GM21423 (cell line): Measurements from ENCODE around the gene PRR11.
A peak's percentile ranks its signal among the peaks of the same experiment; 100 is the strongest.
"Not testable (repeated sequence)": the region's sequence is repeated elsewhere in the genome, so short reads cannot be mapped to it uniquely, and the experiment has no call there.

ENCODE experiments used
- ATAC-seq: cut with Tn5 transposase; IDR thresholded peaks from one replicate; pipeline ENCODE4 v1.9.1; 2021; ENCODE audit warnings: mild to moderate bottlenecking, moderate library complexity; ENCODE audit not compliant: unreplicated experiment

PRR11 gene

DNA sequence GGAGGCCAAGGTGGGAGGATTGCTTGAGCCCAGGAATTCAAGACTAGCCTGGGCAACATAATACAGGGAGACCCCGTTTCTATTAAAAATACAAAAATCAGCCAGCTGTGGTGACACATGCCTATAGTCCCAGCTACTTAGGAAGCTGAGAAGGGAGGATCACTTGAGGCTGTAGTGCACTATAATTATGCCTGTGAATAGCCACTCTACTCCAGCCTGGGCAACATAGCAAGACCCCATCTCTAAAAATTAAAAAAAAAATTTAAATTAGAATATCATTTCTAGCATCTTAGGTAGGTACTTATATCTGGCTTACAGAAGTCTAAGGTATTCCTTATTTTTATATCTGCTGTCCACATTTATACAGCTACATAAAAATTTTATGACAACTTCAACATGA, 46.8 kb downstream of the PRR11 start:
- no peak for ATAC-seq

DNA sequence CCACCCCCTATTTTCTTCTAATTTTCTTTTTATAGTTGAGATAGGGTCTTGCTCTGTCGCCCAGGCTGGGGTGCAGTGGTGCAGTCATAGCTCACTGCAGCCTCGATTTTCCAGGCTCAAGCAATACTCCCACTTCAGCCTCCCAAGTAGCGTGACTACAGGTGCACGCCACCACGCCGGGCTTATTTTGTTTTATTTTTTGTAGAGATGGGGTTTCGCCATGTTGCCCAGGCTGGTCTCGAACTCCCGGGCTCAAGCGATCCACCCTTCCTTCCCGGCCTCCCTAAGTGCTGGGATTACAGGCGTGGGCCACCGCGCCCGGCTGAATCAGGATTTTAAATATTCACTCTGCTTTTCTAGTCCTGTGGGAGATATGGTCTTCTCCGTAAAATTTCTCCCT, 63.8 kb downstream of the PRR11 start:
- no peak for ATAC-seq

DNA sequence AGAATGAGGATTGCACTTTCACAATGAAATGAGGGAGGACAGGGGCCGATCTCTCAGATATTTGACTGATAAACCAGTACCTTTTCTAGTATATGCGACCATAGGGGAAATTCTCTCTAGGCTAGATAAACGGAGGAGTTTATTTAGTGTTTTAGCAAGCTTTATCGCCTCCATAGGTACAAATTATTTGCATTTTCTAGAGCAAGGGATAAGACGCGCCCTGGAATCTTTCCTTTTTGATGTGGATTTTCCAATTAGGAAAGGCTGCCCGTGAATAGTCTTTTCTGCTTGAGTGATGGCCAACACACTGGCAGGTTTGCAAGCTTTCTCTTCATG, 64.4 kb downstream of the PRR11 start:
- no peak for ATAC-seq

DNA sequence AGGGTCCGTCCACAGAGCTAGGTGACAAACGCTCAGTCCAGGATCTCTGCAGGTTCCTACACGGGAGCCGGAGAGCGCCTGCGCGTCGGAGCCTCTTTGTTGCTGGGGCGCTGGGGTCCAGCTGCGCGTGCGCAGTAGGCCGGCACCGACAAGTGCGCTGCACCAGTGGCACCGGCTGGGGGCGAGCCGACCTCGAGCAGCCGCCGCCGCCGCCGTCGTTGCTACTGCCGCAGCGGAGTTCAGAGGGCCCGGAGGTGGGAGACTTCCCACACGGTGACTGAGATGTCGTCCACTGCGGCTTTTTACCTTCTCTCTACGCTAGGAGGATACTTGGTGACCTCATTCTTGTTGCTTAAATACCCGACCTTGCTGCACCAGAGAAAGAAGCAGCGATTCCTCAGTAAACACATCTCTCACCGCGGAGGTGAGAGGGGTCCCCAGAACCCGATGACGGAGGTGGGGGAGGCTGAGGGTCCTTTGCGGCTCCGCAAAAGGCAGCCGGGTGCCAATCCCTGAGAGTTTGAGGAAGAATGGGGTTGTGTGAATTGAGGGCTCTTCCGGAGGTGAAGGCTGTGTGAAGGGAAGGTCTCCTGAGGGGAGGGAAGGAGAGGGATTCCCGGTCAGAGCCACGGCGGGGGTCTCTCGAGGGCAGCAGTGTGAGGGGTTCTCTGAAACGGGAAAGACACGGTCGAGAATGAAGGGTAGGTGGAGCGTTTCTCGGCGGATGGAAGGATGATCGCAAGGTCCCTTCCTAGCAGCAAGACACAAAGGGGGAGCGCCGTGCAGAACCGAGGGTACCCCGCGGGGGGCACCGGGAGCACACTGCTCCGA, 65.0 kb downstream of the PRR11 start, which contains the start of gene GDPD1:
TSS of gene GDPD1 (plus strand) at position 184 of the 831 bp plus-strand sequence. CDS start at position 283, 99 bp downstream.
- peak; percentile 94 for ATAC-seq

DNA sequence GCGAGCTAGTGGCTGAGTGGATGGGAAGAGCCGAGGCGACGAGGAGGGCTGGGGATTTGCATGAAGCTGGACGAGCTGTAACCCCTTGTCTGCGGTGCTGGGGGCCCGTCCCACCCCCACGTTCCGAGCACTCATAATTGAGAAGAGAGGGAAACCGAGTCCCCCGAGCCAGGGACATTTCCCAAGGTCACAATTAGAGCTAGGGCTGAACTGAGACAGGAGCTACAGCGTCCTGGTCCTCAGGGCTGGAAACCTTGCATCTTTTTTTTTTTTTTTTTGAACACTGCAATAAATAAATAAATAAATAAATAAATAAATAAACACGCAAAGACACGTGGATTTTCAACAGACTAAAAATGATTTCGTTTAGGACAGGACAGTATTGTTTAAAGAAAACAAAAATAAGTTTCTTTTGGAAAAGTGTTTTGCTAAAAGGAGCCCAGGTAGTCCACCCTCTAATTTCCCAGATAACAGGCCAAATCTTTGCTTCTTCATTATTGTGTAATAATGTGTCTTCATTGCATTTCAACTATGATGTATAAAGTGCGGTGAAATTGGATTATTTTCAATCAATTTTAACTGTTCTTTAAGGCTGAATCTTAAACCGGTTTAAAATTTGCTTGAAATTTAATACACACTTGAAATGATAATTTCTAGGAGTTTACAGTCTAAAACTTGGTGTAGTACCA, 65.8 kb downstream of the PRR11 start:
- ATAC-seq, result peak; percentile 7

DNA sequence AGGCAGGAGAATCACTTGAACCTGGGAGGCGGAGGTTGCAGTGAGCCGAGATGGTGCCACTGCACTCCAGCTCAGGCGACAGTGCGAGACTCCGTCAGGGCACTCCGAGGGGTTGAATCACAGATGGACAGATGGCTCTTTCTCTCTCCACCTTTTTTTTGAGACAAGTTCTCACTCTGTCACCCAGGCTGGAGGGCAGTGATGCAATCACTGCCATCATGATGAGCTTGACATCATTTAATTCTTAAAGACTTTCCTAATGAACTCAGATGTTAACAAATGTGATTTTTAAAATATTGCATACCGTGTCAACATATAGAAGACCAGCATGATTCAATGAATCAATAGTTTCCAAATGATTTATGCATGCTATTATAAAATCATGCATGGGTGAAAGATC, 68.3 kb downstream of the PRR11 start:
- ATAC-seq, result no peak

DNA sequence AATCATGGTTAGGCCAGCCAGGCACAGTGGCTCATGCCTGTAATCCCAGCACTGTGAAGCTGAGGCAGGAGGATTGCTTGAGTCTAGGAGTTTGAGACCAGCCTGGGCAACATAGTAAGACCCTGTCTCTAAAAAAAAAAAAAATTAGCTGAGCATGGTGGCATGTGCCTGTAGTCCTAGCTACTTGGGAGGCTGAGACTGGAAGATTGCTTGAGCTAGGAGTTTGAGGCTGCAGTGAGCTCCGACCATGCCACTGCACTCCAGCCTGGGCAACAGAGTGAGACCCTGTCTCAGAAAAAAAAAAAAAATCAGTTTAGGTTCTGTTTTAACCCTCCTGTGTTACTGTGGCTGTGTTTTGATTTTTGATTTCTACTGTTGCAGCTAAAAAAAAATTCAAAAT, 73.0 kb downstream of the PRR11 start:
- ATAC-seq, result not testable (repeated sequence)

DNA sequence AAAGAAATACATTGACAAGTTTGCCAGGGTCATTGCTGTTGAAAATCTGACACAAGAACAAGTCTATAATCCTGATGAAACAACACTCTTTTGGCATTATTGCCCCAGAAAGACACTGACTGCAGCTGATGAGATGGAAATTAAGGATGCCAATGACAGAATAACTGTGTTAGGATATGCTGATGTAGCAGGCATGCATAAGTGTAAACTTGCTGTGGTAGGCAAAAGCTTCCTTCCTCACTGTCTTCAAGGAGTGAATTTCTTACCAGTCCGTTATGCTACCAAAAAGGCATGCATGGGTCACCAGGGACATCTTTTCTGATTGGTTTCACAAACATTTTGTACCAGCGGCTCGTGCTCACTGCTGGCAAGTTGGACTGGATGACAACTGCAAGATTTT, 75.2 kb downstream of the PRR11 start:
- ATAC-seq, result no peak

DNA sequence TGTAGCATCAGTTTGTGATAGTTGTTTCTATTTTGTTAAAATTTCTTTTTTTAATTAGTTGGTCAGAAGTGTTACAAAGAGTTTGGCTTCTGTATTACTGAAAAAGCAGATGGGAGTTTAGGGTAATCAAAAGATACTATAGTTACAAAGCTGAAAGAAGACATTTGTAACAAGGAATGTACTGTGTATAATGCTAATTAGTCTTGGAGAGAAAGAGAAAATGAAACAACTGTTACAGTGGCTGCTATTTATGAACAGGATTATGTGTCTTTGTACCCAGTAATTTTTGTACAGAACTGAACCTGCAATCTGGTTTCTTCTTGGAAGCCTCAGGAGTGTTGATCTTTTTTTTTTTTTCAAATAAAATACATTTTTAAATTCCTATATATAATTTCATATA, 79.1 kb downstream of the PRR11 start:
- ATAC-seq, result no peak

DNA sequence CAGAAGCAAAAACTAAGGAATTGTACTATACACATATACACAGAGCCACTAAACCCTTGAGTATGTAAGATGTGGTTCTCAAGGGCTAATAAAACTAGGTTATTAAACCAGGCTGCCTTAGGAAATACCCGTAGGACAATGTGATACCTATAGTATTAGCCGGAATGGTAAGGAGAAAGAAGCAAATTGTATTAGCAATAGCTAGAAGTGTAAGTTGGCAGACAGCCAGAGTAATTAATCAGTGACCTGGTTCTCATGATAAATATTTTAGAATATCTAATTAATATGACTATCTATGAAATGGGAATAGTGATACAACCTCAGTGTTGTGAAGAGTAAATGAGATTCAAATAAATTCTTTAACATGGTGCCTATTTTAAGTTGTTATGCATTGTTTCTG, 83.4 kb downstream of the PRR11 start:
- ATAC-seq, result no peak

DNA sequence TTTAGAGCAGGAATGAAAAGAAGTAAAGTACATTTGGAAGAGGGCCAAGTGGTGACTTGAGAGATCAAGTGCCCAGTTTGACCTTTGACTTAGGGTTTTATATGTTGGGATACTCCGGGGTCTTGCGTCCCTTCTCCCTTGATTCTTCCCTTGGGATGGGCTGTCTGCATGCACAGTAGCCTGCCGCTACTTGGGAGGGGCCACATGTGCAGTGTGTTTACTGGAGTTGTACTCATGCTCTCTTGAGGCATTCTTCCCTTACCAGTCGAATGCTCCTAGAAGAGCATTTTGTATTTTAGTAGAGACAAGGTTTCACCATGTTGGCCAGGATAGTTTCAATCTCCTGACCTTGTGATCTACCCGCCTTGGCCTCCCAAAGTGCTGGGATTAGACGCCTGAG, 88.5 kb downstream of the PRR11 start:
- ATAC-seq, result no peak
